HEK293T (cell line): Measurements from ENCODE around the gene LRRC8E.

ENCODE experiments used
- CTBP1 ChIP-seq: fragments of 450-650 bp; IDR thresholded peaks from 2 replicates; pipeline ENCODE4 v1.6.1; 2016; ENCODE audit warnings: borderline replicate concordance
- FOXM1 ChIP-seq: fragments of 450-650 bp; IDR thresholded peaks from 2 replicates; pipeline ENCODE4 v1.6.1; 2017; ENCODE audit warnings: mild to moderate bottlenecking, borderline replicate concordance
- L3MBTL2 ChIP-seq: fragments of 450-650 bp; conservative IDR thresholded peaks from 2 replicates; pipeline ENCODE4 v1.6.1; 2016; ENCODE audit warnings: mild to moderate bottlenecking
- SP1 ChIP-seq: fragments of 450-650 bp; IDR thresholded peaks from 2 replicates; pipeline ENCODE4 v1.6.1; 2017
- SUZ12 ChIP-seq: fragments of 450-650 bp; IDR thresholded peaks from 2 replicates; pipeline ENCODE4 v1.6.1; 2016; ENCODE audit warnings: mild to moderate bottlenecking
- TARDBP ChIP-seq: fragments of 450-650 bp; IDR thresholded peaks from 2 replicates; pipeline ENCODE4 v1.6.1; 2016
- ZNF384 ChIP-seq: fragments of 450-650 bp; IDR thresholded peaks from 2 replicates; pipeline ENCODE4 v1.6.1; 2016

- TF ChIP-seq CTBP1 = no peak
- TF ChIP-seq L3MBTL2 = peak; percentile 95
- TF ChIP-seq SP1 = no peak
- no peak for TF ChIP-seq FOXM1
- no peak for TF ChIP-seq SUZ12
- no peak for TF ChIP-seq ZNF384
- TF ChIP-seq TARDBP = no peak
These were observed 37.0 kb downstream of the LRRC8E start for GRCh38 chr19:7925171-7925851.
